DND-41 (cell line): ENCODE results near the gene NAT10.

ENCODE experiments used
- EZH2 ChIP-seq: IDR thresholded peaks from 3 replicates; pipeline ENCODE4 v1.6.1; 2012; ENCODE audit warnings: borderline replicate concordance, low read depth, mild to moderate bottlenecking, moderate library complexity, low read length, inconsistent platforms; ENCODE audit not compliant: severe bottlenecking
- TF ChIP-seq, protein P1 (sequence below): IDR thresholded peaks from 2 replicates; pipeline ENCODE4 v1.5.1; 2012; ENCODE audit warnings: borderline replicate concordance, low read length, moderate library complexity, mild to moderate bottlenecking; ENCODE audit not compliant: poor library complexity, severe bottlenecking; ENCODE audit errors: extremely low read depth

DNA sequence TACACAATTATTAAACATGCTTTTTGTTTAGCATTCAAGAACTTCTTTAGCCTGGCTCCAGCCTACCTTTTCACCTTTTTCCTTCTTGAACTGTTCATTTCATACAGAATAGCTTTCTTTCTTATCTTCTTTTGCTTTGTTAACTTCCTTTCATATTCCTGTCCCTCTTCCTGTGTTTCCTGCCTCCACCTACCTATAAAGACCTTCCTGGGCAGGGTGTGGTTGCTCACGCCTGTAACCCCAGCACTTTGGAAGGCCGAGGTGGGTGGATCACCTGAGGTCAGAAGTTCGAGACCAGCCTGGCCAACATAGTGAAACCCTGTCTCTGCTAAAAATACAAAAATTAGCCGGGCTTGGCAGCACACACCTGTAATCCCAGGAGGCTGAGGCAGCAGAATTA is 31.0 kb upstream of the NAT10 start:
- TF ChIP-seq EZH2: no peak
- TF ChIP-seq, protein P1, sequence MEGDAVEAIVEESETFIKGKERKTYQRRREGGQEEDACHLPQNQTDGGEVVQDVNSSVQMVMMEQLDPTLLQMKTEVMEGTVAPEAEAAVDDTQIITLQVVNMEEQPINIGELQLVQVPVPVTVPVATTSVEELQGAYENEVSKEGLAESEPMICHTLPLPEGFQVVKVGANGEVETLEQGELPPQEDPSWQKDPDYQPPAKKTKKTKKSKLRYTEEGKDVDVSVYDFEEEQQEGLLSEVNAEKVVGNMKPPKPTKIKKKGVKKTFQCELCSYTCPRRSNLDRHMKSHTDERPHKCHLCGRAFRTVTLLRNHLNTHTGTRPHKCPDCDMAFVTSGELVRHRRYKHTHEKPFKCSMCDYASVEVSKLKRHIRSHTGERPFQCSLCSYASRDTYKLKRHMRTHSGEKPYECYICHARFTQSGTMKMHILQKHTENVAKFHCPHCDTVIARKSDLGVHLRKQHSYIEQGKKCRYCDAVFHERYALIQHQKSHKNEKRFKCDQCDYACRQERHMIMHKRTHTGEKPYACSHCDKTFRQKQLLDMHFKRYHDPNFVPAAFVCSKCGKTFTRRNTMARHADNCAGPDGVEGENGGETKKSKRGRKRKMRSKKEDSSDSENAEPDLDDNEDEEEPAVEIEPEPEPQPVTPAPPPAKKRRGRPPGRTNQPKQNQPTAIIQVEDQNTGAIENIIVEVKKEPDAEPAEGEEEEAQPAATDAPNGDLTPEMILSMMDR: no peak
